Measurements from ENCODE around the gene IGLL5.
"Not testable (repeated sequence)": the region's sequence is repeated elsewhere in the genome, so short reads cannot be mapped to it uniquely, and the experiment has no call there.

Gene IGLL5

GRCh38 chr22:22902247-22903001 is 14.8 kb downstream of the IGLL5 start:
- DNase-seq = no peak

DNA sequence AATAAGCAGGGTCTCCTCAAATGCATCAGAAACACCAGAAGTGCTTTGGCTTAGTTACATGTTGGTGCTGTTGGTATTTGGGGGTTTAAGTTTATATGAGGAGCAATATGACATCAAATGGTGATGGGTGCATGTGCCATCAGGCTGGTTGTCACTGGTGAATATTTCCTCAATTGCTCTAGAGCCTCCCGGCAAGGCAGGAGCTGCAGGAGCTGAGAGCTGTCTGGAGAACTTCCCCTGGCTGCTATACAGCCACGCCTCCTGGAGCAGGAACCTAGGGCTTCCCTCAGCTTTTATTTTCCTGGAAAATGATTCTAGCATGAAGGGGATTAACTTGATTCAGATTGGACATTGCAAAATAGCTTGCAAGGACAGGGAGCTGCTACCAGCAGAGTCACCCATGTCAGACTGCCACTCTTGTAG is 15.8 kb downstream of the IGLL5 start:
- no peak for DNase-seq

DNA sequence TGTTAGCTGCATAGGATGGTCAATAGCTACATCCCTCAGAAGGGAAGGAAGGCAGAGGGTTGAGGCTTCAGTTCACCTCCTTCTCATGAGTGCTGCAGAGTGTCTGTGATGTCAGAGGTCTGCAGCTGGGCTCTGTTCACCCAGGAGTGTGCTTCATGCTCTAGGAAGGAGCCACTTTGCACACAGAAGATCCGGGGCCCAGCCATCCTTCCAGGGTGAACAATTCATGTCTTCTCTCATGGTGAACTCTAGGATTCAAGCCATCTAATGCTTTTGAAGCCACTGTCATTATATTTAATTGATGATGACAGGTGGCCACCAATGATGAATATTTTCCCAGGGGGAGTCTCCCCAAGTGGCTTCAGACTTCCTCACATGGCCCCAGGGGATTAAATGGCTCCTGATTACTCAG is 16.2 kb downstream of the IGLL5 start:
- DNase-seq = not testable (repeated sequence)

DNA sequence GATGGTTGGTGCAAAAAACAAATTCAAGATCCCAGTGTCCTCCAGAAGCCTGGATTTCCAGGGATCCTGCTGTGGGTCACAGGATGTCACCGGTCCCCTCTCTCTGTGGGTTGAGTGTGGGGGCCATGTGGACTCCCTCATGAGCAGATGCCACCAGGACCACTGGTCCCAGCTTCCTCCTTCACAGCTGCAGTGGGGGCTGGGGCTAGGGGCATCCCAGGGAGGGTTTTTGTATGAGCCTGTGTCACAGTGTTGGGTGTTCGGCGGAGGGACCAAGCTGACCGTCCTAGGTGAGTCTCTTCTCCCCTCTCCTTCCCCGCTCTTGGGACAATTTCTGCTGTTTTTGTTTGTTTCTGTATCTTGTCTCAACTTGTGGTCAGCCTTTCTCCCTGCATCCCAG is 17.1 kb downstream of the IGLL5 start:
- DNase-seq = not testable (repeated sequence)

GRCh38 chr22:22906391-22906790 is 18.8 kb downstream of the IGLL5 start:
- not testable (repeated sequence) for DNase-seq

GRCh38 chr22:22906907-22907550 is 19.4 kb downstream of the IGLL5 start:
- no peak for DNase-seq

DNA sequence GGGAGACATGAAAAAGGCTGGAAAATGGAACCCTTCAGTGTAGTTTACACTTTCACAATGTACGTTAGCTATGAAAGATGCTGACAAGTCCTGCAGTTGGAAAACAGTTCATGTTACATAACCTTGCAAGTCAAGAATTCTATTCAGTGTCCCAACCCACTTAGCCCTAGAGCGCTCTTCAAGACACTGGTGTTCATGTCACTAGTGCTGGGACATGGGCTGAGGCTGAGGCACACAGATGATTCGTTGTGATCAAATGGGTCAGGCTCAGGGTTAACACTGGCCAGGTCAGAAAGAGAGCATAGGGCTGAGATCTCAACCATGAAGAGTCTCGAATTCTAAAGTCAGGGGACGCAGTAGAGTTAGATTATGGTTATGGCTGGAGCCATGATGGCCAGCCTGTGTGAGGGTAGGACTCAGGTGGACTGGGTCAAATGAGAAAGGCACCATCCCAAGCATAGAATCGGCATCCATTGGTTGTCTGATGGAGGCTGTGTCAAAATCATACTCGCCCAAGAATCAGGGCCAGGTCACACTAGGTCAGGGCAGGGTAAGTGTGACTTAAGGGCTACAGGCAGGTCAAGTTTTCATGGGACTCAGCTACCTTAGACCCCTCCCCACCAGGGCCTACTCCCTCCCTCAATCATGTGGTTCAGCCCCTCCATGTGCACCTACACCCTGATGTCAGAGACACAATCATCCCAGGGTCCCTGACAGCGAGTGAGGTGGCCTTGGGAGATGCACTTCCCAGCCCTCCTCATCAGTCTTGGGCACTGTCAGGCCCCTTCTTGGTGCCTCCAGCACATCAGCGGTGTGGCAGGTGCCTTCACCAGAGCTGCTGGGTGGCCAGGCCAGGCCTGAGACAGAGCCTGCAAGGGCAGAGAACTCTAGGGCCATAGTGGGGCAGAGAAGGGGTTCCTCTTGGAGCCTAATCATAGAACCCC is 20.2 kb downstream of the IGLL5 start:
- no peak for DNase-seq

DNA sequence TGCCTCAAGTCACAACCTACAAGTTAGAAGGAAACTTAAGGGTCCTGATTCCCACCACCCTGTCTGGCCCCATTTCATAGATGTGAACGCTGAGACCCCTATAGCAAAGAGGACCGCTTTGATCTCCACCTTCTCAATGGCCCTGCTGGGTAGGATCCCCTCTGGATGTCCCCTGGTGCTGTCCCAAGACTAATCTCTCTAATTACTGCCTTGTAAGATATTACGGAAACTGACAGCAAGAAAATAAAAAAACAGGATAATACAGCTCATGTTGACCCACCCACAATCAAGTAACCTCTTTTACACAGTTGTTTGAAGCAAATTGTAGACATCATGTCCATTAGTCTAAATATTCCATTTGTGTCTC is 20.9 kb downstream of the IGLL5 start:
- no peak for DNase-seq

DNA sequence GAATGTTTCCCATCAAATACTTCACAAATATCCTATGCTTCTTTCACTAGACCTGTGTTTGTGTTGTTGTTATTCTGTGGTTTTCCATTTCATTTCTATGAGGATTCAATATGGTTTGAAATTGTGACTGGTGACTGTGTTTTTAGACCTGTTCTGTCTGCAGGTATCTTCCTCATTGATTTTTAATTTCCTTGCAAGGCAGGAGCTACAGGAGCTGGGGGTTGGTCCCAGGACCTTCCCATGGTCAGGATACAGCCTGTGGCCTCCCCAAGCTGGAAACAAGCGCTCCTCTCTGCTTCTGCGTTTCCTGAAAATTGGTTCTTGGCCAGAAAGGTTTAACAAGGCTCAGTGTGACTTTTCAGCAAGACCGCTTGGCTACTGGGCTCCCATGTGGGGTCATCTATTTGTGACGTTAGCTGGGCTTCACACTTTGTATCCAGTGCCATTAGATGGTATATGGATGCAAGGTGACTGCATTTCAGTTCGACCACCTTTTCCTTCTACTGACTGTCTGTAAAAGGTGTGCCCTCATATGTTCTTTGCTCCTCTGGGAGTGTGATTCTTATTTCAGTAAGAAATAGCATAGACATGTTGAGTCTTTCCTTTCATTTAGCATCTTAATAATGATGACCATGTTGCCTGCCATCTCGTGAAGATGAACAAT is 21.5 kb downstream of the IGLL5 start:
- DNase-seq = no peak

GRCh38 chr22:22909605-22910271 is 22.1 kb downstream of the IGLL5 start:
- DNase-seq = no peak

GRCh38 chr22:22910272-22911240 is 22.9 kb downstream of the IGLL5 start:
- DNase-seq = no peak

DNA sequence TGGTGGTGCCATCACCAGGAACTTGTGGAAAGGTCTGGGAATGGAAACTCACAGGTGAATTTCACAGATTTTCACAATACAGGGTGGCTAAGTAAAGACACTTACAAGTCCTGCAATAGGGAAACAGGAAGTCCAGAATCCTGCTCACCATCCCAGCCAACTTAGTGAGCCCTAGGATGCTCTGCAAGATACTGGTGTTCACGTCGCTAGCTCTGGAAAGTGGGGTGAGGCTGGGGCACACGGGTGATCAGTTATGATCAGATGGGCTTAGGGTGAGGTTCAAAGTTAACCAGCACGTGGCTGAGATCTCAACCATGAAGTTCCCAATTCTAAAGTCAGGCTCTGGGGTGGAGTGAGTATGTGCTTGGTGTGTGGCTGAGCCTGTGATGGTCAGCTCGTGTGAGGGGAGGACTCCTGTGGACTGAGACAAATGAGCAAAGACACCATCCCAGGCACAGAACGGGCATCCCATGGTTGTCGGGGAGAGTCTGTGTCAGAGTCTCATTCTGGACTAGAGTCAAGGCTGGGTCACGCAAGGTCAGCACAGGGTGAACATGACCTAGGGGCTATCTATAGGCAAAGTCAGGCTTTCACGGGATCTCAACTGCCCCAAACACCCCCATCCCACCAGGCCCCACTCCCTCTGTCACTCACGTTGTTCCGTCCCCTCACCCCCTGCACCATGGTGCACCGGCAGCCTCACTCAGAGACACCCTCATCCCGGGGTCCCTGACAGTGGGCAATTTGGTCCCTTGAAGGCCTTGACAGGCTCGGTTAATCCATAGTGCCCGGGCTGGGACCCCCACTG is 23.9 kb downstream of the IGLL5 start:
- no peak for DNase-seq

DNA sequence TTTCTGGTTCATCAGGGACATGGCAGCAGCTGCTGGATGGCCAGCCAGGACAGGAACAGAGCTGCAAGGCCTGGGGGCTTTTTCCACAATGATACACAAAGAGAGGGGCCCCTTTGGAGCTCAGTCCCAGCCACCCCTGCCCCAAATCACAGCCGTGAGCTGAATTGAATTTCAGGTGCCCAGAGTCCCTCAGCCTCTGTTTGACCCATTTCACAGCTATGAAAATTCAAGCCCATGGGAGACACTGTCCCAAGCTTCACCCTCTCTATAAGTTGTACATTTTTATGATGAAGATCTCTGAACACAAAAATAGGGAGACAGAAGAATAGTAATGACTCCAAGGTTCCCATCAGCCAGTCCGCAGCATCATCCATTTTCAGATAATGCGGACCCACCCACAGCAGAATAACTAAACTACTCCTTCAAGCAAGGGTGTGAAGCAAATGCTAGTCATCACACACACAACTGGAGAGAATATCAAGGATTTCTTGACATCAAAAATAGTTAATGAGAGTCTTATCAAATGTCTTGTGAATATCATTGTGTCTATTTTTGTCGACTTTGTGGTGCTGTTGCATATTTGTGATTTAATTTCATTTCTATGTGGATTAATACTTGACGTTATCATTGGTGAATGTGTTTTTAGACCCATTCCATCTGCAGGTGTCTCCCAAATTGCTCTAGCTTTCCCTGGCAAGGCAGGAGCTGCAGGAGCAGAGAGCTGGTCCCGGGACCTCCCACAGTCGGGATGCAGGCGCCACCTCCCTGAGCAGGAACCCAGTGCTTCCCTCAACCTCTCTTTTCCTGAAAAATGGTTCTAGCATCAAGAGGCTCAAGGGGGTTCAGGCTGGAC is 24.7 kb downstream of the IGLL5 start:
- DNase-seq = no peak

DNA sequence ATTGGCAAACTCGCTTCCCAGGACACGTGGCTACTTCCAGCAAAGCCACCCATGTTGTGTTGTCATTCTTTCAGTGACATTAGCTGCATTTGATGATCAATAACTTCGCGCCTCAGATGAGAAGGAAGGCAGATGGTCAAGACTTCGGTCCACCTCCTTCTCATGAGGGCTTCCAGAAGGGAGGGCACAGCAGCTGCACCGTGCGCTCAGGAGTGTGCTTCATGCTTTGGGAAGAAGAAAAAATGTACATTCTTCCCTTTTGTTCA is 25.3 kb downstream of the IGLL5 start:
- no peak for DNase-seq

GRCh38 chr22:22913989-22914388 is 26.4 kb downstream of the IGLL5 start:
- DNase-seq = no peak

GRCh38 chr22:22914726-22915669 is 27.4 kb downstream of the IGLL5 start:
- DNase-seq = no peak

DNA sequence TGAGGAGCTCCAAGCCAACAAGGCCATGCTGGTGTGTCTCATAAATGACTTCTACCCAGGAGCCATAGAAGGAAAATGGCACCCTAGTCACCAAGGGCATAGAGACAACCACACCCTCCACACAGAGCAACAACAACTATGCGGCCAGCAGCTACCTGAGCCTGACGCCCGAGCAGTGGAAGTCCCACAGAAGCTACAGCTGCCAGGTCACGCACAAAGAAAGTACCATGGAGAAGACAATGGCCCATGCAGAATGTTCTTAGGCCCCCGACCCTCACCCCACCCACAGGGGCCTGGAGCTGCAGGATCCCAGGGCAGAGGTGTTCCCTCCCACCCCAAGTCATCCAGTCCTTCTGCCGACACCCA is 28.0 kb downstream of the IGLL5 start:
- no peak for DNase-seq

DNA sequence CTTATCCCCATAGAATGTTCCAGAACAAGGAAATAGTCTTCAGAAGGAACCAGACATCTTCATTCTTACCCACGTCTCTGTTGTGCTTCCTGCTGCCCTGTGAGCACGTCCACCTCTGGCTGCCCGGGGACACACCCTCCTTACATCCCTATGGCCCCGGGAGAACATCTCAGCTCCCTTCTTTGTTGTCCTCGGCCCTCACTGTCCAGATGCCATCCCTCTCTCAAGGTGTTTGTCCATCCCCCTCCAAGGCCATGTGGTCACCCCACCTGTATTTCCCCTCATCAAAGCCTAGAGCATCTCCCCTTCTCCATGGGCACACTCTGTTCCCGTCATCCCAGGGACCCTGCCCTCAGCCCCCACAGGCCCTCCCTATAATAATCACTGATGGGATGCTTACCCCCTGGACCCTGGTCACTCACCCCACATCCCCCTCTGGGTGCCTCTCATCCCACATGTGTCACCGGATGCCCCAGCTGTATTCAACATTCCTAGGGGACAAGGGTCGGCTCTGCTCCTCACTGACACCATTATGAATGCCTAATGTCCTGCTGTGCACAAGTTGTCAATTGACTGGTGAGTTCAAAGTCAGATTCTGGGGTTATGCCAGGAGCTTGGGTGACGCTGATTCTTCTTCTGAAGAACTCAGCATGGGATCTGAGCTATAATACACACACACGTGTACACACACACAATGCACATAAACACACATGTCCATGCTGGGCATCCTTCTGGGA is 28.8 kb downstream of the IGLL5 start:
- no peak for DNase-seq
